Erythroblast (primary cell): Measurements from ENCODE around the gene ANKUB1.

Source experiments
- GATA1 ChIP-seq: IDR thresholded peaks from 2 replicates; pipeline ENCODE4 v1.6.1; 2011; ENCODE audit warnings: low read depth, mild to moderate bottlenecking, control low read depth, low read length, moderate library complexity
- POLR2A ChIP-seq: IDR thresholded peaks from 2 replicates; pipeline ENCODE4 v1.6.1; 2011; ENCODE audit warnings: mild to moderate bottlenecking, low read length

DNA sequence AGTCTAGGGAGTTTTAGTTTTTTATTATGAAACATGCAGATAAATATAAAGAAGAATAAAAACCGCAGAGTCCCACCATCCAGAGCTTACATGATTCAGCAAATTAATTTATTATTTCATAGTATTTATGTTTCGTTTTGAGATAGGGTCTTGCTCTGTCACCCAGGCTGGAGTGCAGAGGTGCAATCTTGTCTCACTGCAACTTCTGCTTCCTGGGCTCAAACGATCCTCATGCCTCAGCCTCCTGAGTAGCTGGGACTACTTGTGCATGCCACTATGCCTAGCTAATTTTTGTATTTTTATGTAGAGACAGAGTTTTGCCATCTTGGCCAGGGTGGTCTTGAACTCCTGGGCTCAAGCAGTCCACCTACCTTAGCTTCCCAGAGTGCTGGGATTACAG is 34.3 kb upstream of the ANKUB1 start:
- TF ChIP-seq POLR2A (no peak), GATA1 (no peak)
